Measurements from ENCODE around the gene DNAJA3.

- TF ChIP-seq, protein P1, sequence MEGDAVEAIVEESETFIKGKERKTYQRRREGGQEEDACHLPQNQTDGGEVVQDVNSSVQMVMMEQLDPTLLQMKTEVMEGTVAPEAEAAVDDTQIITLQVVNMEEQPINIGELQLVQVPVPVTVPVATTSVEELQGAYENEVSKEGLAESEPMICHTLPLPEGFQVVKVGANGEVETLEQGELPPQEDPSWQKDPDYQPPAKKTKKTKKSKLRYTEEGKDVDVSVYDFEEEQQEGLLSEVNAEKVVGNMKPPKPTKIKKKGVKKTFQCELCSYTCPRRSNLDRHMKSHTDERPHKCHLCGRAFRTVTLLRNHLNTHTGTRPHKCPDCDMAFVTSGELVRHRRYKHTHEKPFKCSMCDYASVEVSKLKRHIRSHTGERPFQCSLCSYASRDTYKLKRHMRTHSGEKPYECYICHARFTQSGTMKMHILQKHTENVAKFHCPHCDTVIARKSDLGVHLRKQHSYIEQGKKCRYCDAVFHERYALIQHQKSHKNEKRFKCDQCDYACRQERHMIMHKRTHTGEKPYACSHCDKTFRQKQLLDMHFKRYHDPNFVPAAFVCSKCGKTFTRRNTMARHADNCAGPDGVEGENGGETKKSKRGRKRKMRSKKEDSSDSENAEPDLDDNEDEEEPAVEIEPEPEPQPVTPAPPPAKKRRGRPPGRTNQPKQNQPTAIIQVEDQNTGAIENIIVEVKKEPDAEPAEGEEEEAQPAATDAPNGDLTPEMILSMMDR (IDR thresholded peaks at IDR 0.05; ENCODE audit: extremely low read depth in 1 of 2, insufficient read depth in 1 of 2, low read depth in 1 of 2, low read length in 2 of 2), result no peak
- no peak for TF ChIP-seq MAX (IDR thresholded peaks at IDR 0.05; ENCODE audit: insufficient read depth, insufficient read length)
- TF ChIP-seq EZH2 (IDR thresholded peaks at IDR 0.05; ENCODE audit: borderline replicate concordance, low read depth, low read length, severe bottlenecking), result no peak
- TF ChIP-seq POLR2A (IDR thresholded peaks at IDR 0.05; ENCODE audit: low read depth, low read length), result no peak
- TF ChIP-seq MYC (IDR thresholded peaks at IDR 0.05; ENCODE audit: low read depth, low read length), result no peak
- no peak for TF ChIP-seq JUN (IDR thresholded peaks at IDR 0.05; ENCODE audit: borderline replicate concordance, insufficient read depth, insufficient read length, low read depth)
- TF ChIP-seq POLR2AphosphoS5 (IDR thresholded peaks at IDR 0.05; ENCODE audit: insufficient read depth, low read depth, low read length), result no peak
- no peak for TF ChIP-seq FOS (IDR thresholded peaks at IDR 0.05; ENCODE audit: borderline replicate concordance, insufficient read depth, low read length)
Observed at GRCh38 chr16:4382795-4383357, 42.8 kb upstream of the DNAJA3 start.

All from endothelial cell of umbilical vein (primary cell).